Measurements from ENCODE around the gene GLB1L3.

Gene GLB1L3

GRCh38 chr11:134275534-134276395 is at the start of gene GLB1L3:
Gene GLB1L3, plus strand, starts transcription at chr11:134276379. Its CDS starts 362 bp downstream, at chr11:134276741.
- DNase-seq, result peak; percentile 44 to 45

GRCh38 chr11:134226806-134227325 is 49.3 kb upstream of the GLB1L3 start:
- TF ChIP-seq POLR2A (IDR thresholded peaks at IDR 0.05; ENCODE audit: low read length) (no peak), GATA1 (IDR thresholded peaks at IDR 0.05; ENCODE audit: low read depth, low read length) (no peak)
- no peak for DNase-seq

More at GRCh38 chr11:134275534-134276395, at the start of gene GLB1L3:
- TF ChIP-seq POLR2A (IDR thresholded peaks at IDR 0.05; ENCODE audit: low read length), result no peak
- no peak for TF ChIP-seq GATA1 (IDR thresholded peaks at IDR 0.05; ENCODE audit: low read depth, low read length)

- no peak for DNase-seq
- TF ChIP-seq GATA1 (IDR thresholded peaks at IDR 0.05; ENCODE audit: low read depth, low read length), result no peak
- no peak for TF ChIP-seq POLR2A (IDR thresholded peaks at IDR 0.05; ENCODE audit: low read length)
These were observed 47.6 kb upstream of the GLB1L3 start for GRCh38 chr11:134228625-134229024.

- no peak for TF ChIP-seq GATA1 (IDR thresholded peaks at IDR 0.05; ENCODE audit: low read depth, low read length)
- TF ChIP-seq POLR2A (IDR thresholded peaks at IDR 0.05; ENCODE audit: low read length), result no peak
- DNase-seq, result no peak
These were observed 46.9 kb upstream of the GLB1L3 start for GRCh38 chr11:134229126-134229790.

GRCh38 chr11:134230339-134230738 is 45.8 kb upstream of the GLB1L3 start:
- DNase-seq, result no peak
- TF ChIP-seq POLR2A (IDR thresholded peaks at IDR 0.05; ENCODE audit: low read length) (no peak), GATA1 (IDR thresholded peaks at IDR 0.05; ENCODE audit: low read depth, low read length) (no peak)

GRCh38 chr11:134231958-134232659 is 44.1 kb upstream of the GLB1L3 start:
- DNase-seq, result no peak
- TF ChIP-seq POLR2A (IDR thresholded peaks at IDR 0.05; ENCODE audit: low read length) (no peak), GATA1 (IDR thresholded peaks at IDR 0.05; ENCODE audit: low read depth, low read length) (no peak)

GRCh38 chr11:134233729-134234179 is 42.4 kb upstream of the GLB1L3 start:
- peak; percentile 69 to 75 for DNase-seq
- TF ChIP-seq GATA1 (IDR thresholded peaks at IDR 0.05; ENCODE audit: low read depth, low read length) (no peak), POLR2A (IDR thresholded peaks at IDR 0.05; ENCODE audit: low read length) (no peak)

- no peak for DNase-seq
- TF ChIP-seq POLR2A (IDR thresholded peaks at IDR 0.05; ENCODE audit: low read length) (no peak), GATA1 (IDR thresholded peaks at IDR 0.05; ENCODE audit: low read depth, low read length) (no peak)
These were observed 40.8 kb upstream of the GLB1L3 start for GRCh38 chr11:134235399-134235798.

- DNase-seq, result peak in 1 of 2 experiments; percentile 7
- TF ChIP-seq POLR2A (IDR thresholded peaks at IDR 0.05; ENCODE audit: low read length) (no peak), GATA1 (IDR thresholded peaks at IDR 0.05; ENCODE audit: low read depth, low read length) (no peak)
These were observed 39.2 kb upstream of the GLB1L3 start for GRCh38 chr11:134236834-134237556.

GRCh38 chr11:134237557-134237922 is 38.6 kb upstream of the GLB1L3 start:
- DNase-seq, result no peak
- TF ChIP-seq POLR2A (IDR thresholded peaks at IDR 0.05; ENCODE audit: low read length) (no peak), GATA1 (IDR thresholded peaks at IDR 0.05; ENCODE audit: low read depth, low read length) (no peak)

GRCh38 chr11:134238956-134239355 is 37.2 kb upstream of the GLB1L3 start:
- no peak for TF ChIP-seq POLR2A (IDR thresholded peaks at IDR 0.05; ENCODE audit: low read length)
- no peak for TF ChIP-seq GATA1 (IDR thresholded peaks at IDR 0.05; ENCODE audit: low read depth, low read length)
- DNase-seq, result no peak

- no peak for DNase-seq
- no peak for TF ChIP-seq POLR2A (IDR thresholded peaks at IDR 0.05; ENCODE audit: low read length)
- no peak for TF ChIP-seq GATA1 (IDR thresholded peaks at IDR 0.05; ENCODE audit: low read depth, low read length)
These were observed 35.6 kb upstream of the GLB1L3 start for GRCh38 chr11:134240592-134240991.

- DNase-seq, result no peak
- no peak for TF ChIP-seq POLR2A (IDR thresholded peaks at IDR 0.05; ENCODE audit: low read length)
- TF ChIP-seq GATA1 (IDR thresholded peaks at IDR 0.05; ENCODE audit: low read depth, low read length), result no peak
These were observed 33.8 kb upstream of the GLB1L3 start for GRCh38 chr11:134242376-134242775.
